HG03139 (cell line): ENCODE data around the gene IMP3.
A peak's percentile ranks its signal among the peaks of the same experiment; 100 is the strongest.
"Not testable (repeated sequence)": the region's sequence is repeated elsewhere in the genome, so short reads cannot be mapped to it uniquely, and the experiment has no call there.

Source experiments
- ATAC-seq: cut with Tn5 transposase; IDR thresholded peaks from one replicate; pipeline ENCODE4 v1.9.1; 2021; ENCODE audit not compliant: unreplicated experiment

Gene IMP3, protein sequence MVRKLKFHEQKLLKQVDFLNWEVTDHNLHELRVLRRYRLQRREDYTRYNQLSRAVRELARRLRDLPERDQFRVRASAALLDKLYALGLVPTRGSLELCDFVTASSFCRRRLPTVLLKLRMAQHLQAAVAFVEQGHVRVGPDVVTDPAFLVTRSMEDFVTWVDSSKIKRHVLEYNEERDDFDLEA

DNA sequence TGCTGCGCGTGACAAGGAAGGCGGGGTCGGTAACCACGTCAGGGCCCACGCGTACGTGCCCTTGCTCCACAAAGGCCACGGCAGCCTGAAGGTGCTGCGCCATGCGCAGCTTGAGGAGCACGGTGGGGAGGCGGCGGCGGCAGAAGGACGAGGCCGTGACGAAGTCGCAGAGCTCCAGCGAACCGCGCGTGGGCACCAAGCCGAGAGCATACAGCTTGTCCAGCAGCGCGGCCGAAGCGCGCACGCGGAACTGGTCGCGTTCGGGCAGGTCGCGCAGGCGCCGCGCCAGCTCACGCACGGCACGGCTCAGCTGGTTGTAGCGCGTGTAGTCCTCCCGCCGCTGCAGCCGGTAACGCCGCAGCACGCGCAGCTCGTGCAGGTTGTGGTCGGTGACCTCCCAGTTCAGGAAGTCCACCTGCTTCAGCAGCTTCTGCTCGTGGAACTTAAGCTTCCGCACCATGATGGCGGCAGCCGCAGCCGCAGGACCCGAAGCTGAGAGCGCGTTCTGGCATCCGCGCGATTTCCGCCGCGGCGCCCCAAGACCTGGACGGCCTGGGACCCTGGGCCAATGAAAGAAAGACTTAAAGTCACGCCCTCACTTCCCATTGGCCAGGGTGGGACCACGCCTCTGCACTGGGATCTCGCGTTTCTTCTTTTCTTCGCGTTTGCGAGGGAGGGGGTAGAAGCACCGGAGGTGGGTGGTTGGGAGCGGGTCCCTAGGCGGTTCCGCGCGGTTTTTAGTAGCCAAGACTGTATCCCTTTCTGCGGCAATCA is at the start of gene IMP3:
TSS of gene IMP3 (minus strand) at position 516 of the 774 bp plus-strand sequence. CDS start at position 460, 56 bp downstream.
- ATAC-seq, result peak; percentile 90

DNA sequence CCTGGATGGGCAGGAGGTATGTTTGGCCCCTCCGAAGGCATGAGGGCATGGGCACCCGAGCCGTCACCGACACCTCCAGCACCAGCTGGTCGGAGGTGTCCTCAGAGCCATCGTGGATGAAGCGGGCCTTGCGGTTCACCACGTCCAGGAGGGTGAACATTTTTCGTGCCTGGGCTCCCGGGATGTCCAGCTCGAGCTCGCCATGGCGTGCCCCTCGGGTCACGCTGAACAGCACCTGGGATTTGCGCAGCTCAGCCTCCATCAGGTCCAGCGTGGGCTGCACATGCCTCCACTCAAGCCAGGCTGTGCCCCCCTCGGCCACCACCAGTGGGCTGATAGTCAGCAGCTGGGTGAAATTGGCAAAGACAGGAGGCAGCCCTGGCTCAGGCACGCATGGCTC is 49.4 kb upstream of the IMP3 start:
- ATAC-seq, result not testable (repeated sequence)

DNA sequence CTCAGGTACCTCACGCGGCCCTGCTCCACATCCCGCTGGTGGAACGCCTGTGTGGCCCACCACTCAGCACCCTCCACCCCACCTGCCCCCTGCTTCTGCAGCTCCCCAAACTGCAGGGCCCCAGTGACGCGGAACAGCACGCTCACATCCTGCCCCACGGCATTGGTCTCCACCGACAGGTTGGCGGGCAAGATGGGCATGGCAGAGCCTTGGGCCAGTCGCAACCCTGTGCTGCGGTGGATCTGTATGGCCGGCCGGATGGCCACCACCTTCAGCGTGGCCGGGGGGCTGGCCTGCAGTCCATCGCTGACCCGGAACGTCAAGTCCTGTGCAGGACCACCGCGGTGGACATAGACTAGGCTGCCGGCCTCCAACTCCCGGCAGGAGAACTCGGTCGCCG is 48.8 kb upstream of the IMP3 start:
- no peak for ATAC-seq

DNA sequence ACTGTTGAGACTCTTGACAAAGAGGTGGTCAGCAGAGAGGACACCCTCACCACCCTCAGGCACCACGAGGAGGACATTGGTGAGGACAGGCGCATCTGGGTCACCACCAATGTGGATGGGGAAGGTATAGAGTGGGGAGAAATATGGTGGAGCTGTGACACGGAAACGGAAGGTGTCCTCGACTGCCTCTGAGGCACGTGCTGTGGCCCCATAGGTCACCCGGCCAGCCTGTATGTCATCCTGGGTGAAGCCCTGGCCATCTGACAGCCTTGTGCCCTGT is 48.2 kb upstream of the IMP3 start:
- ATAC-seq, result no peak

DNA sequence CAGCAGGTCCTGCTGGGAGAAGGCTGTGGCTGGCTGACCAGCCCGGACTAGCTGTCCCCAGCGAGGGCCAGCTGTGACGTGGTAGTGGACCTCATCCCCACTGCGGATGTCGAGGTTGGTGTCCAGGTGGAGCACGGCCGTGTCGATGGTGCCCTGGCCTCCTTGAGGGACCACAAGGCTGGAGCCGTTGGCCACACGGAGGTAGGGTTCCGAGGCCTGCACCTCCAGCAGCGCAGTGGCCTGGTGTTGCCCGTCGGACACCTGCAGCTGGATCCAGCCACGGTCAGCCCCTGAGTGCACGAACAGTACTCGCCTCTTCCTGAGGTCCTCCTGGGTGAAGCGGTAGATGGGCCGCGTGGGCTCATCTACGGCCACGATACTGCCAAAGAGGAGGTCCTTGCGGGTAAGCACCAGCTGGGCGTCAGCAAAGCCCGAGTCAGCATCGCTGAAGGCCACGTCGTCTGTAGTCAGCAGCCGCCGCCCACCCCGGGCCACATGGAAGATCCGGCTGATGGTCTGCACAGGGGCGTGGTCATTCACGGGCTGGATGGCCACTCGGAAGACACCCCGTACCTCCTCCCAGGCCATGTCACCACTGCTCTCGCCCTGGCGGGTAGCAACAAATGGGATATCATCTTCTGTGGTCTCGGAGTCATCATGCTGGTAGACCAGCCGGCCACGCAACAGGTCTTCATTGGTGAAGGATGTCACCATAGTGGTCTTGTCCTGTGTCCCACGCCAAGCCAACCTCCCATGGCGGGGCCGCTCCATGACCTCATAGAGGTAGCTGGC is 47.7 kb upstream of the IMP3 start:
- ATAC-seq, result no peak

DNA sequence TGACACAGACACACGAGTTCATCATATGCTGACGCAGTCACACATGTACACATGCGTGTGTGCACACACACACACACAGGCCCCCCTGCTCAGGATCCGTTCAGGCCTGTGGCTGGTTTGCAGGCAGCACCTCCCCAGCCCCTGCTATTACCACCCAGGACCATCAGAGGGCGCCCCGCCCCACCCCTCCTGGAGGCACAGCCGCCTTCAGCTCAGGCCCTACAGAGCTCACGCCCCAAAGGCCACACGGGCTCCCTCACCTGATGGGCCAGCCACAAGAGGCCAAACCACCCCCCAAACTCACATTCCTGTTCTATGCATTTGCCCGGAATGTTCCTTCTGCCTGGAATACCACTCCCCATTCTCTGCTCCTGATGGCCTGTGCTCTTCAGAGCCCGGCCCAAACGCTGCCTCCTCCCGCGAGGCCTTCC is 46.2 kb upstream of the IMP3 start:
- not testable (repeated sequence) for ATAC-seq

DNA sequence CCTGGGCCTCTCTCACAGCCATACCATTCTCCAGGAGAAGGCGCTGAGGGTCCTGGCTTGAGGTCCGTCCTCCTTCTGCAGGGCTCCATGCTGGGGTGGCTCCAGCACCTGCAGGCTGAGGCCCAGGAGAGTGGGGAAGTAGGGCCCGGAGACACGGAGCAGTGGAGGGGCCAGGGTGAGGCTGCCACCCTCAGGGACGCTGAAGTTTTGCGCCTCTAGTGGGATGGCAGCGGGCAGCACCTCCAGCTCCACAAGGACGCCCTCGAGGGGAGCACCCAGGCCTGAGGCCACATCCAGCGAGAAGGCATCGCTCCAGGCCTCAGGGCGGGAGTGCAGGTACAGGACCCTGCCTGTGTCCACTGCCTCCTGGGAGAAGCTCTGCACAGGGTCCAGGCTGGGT is 45.2 kb upstream of the IMP3 start:
- ATAC-seq, result no peak

DNA sequence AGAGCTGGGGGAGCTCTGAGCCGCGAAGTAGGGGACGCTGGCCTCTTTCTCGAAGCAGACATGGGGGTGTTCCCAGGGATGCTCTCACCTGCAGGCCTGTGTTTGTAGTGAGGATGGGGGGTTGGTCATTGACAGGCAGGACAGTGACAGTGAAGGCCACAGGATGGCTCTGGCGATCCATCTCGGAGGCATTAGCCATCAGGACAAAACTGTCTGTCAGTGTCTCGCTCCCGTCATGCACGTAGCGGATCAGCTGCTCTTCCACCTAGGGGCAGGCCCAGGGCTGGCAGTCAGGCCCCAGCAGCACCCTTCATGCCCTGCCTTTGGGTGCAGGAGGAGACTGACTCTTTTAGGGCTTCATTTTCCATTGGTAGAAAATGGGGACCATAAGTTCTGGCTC is 44.6 kb upstream of the IMP3 start:
- ATAC-seq, result no peak

DNA sequence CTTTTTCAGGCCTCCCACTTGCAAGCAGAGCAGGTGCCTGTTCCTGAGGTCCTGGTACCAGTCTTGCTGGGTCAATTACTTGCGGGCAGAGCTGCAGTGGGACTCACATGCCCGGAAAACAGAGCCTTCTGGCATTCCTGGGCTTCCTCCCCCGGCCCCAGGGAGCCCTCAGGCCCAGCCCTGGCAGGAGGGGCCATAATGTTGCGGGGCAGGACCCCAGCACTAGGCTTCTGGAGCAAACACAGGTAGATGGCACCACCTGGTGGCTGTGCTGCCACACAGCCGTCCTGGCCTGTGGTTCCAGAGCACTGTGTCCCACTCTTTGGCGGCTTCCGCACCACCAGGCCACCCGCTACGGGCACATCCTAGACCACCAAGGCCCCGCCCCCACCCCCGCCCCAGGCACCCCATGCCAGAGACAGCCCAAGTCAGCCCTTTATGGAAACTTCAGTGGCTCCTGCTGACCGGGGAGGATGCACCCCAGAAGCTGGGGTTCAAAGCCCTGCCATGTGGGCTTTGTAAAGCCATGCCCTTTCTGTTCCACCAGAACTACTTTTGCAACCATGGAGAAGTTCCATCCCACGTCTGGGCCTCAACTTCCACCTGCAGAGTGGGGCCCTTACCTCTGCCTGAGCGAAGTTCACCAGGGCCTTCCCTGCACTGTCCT is 43.8 kb upstream of the IMP3 start:
- ATAC-seq, result not testable (repeated sequence)

DNA sequence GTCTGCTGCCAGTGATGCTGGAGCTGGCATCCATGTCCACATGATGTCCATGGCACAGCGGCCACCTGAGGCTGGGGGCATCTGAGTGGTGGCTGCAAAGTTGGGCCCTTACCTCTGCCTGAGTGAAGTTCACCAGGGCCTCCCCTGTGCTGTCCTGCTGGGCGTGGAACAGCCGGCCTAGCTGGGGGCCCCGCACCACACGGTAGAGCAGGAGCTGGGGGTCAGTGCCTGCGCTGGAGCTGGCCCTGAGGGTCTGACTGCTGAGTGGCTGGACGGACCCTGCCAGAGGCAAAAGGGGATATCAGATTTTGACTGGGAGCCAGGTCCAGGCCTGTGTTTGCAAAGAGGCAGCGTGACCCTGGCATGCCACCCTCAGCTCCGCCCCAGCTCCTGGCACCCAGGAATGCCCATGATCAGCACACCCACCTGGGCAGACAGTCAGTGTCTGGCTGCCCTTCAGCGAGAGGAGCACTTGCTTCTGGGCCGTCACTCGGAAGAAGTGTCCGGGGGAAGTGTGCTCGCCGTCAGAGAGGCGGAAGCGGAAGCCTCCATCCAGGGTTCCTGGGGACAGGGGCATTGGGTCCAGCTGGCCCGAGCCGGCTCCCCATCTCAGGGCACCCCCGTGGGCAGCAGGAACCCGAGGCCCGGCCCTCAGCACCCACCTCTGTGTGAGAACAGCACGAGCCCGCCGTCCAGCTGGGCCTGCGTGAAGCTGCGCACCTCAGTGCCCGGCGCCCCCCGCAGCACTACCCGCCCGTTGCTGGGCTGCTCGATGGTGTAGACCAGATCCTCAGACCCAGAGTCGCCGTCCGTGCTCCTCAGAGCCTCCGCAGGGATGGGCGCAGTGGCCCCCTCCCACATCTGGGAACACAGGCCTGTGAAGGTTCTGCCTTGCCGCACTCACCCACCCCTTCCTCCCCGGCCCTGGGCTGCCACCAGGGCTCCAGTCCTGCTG is 42.4 kb upstream of the IMP3 start:
- ATAC-seq, result no peak

DNA sequence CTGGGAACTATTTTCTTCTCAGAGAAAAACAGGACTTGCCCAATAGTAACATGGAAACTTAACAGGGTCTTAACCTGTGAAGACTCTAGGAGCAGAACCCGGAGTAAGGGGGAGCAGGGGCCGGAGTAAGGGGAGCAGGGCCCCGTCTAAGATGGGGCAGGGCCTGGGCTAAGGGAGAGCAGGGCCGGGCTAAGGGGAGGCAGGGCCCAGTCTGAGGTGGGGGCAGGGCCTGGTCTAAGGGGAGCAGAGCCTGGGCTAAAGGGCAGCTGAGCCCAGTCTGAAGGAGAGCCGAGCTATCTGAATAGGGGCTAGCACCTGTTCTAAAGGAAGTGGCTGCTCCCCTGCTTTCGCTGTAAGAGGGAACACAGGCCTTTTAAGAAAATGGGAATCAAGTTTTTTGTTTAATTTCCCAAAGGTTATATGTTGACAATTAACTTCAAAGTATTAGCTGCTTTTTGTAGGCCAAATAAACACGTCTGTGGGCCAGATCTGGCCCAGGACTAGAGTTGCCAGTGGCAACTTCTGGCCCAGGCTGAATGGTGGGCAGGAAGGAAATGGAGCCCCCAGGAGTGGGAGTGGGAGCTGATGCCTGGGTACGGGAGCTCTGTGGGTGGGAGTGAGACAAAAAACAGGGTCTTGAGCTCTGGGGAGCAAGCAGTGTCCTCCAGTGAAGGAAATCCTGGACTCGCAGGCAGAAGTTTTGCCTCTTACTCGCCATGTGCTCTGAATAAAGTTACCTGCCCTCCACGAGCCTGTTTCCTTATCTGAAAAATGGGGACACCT is 40.2 kb upstream of the IMP3 start:
- ATAC-seq, result no peak

DNA sequence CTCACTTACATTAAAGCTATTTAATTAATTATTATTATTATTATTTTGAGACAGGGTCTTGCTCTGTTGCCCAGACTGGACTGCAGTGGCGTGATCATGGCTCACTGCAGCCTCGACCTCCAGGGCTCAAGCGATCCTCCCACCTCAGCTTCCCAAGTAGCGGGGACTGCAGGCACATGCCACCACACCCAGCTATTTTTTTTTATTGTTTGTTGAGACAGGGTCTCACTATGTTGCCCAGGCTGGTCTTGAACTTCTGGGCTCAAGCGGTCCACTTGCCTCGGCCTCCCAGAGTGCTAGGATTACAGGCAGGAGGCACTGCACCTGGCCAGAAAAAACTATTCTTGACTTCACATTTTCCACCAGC is 38.3 kb upstream of the IMP3 start:
- ATAC-seq, result not testable (repeated sequence)

DNA sequence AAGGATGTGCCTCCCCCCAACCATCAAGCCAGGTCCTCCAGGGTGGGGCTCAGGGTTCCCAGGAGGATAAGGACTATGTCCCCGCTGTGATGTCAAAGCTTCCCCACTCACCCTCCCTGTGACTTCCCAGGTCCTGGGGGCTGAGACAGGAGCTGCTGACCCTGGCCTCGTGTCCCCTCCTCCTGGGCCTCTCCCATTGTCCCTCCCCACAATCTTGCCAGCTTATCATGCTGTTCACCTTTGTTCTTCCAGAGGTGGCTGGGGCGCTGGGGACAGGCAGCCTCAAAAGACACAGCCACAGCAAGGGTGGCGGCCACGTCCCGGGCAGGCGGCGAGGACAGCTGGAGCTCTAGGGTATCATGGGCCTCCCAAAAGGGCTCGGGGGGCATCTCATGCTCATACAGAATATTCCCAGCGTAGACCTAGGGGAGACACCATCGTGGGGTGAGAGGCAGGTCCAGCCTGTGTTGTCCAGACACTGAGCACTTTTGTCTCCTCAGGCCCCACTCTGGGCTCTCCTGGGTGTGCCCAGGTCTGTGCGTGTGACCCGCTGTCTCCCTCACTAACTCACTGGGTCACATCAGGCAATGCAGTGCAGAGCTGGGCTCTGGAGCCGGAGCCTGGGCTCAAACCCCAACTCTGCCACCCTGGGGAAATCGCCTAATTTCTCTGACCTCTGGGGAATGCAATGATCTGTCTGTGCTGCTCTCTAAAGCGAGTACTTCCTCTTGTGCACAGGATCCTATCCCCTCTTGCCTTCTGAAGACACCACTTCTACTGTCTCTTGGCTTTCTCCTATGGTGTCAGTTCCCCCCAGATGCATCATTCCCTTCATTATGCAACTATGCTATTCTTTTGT is 37.7 kb upstream of the IMP3 start:
- ATAC-seq, result no peak

DNA sequence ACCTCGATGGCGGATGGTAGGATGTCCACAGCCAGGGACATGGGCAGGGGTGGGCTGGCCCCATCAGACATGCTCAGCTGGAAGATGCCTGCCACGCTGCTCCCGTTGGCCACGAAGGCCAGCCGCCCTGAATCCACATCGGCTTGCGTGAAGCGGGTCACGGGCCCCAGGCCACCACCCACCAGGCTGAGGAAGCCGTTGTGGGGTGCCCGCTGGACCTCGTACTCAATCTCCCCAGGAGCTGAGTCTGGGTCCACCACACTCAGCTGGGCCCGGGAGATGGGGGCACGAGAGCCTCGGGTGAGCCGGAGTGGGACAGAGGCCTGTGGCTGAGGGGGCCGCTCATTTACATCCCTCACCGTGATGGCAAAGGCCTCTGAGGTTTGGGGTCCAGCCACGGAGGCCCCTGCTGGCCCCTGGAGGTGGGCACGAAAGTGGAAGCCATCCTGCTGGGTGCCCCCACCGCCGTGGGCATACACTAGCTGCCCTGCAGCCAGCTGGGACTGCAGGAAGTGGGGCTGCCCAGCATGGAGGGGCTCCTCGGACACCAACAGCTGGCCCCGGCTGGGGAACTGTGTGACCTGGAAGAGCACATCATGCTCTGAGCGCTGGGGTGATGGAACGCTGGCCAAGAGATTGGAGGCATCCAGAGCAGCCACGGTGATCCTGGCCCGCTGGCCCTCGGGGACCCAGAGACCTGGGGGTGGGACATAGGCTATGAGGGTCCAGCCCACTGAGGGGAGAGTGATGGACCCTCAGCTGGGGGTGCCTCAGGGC is 36.9 kb upstream of the IMP3 start:
- ATAC-seq, result no peak

DNA sequence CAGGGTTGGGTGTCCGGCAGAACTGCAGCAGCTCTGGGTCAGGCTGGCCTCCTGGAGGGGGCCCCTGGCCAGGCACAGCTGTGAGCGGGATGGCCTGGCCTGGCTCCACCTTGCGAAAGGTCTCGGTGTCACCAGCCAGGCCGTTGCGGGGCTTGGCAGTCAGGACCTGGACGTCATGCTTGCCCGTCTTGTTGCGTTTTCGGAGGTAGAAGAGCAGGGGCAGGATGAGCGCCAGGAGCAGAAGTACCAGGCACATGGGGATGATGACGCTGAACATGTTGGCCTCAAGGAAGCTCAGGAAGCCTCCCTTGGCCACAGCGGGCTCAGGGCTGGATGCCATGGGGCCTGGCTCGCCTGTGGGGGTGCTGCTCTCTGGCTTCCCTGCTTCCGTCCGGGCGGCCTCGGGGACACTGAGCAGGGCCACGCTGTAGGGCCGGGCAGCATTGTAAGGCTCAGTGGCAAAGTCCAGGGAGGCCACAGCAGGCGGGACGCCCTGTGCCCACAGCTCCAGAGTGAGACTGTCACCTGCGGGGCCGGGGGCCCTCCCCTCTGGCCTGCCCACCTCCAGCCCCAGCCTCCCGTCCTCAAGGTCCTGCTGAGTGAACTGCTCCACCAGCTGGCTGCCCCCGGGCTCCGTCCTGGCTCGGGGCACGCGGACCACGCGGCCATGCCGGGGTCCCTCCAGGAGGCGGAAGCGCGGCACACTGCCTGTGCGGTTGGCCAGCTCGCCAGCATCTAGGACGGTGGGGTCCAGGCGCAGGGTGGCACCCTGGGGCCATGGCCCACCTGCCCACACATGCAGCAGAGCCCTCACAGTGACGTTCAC is 35.8 kb upstream of the IMP3 start:
- ATAC-seq, result no peak

DNA sequence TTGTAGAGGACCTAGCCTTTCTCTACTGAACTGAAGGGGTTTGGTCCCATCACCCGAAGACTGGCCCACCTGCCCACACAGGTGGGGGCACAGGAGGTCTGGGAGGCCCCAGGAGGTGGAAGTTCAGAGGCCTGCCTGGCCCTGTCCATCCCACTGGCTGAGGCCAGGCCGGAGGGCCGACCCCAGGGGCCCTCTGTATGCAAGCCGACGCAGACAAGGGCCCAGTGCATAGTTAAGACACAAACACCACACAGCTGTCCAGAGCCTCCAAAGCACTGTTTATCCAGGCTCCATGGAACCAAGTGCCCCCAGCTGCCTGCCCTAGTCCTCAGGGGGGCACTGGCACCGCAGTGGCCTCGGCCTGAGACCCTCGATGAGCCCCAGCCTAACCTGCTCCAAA is 34.3 kb upstream of the IMP3 start:
- ATAC-seq, result no peak
